SK-N-SH (cell line): ENCODE measurements around the gene AGBL1. TPM values are rescaled to one million over a fixed set of nuclear protein-coding genes. Genes with fewer than 3 reads are reported as not detected.

ENCODE experiments used
- CTCF ChIA-PET: fragments of 300-600, 350-600 bp; formaldehyde crosslinking; extraction: SDS; loops from one replicate; lab custom pipeline; 2021; lab: Yijun Ruan, JAX
- POLR2A ChIA-PET: fragments of 350-600 bp; sonication (Branson Sonifier 250); formaldehyde crosslinking; extraction: SDS; loops from one replicate; lab custom pipeline; 2020; ENCODE audit warnings: antibody characterized with exemption, inconsistent platforms; lab: Yijun Ruan, JAX
- DNase-seq: peaks from one replicate; pipeline ENCODE4 v3.0.0; 2012
- H2AFZ ChIP-seq: fragments of 200-600 bp; sonication (generic); 2 replicates; pipeline ENCODE4 v1.8.1; 2016; ENCODE audit warnings: antibody characterized with exemption, mild to moderate bottlenecking, low read depth
- H3F3A ChIP-seq: fragments of 200-600 bp; sonication (generic); replicated peaks from 2 replicates; pipeline ENCODE3; 2016; ENCODE audit warnings: antibody characterized with exemption, mild to moderate bottlenecking; ENCODE audit not compliant: insufficient read depth
- H3K27ac ChIP-seq, 2 experiments: fragments of 200-500 bp in 1 of 2; fragments of 200-600 bp in 1 of 2; sonication (Bioruptor generic) in 1 of 2; sonication (generic), shearing (Covaris generic) in 1 of 2; 2 replicates each; pipeline versions ENCODE4 v1.5.1 to v1.6.1; 2014 to 2016; ENCODE audit warnings: low read depth in 2 of 2, inconsistent platforms in 1 of 2, low read length in 1 of 2, mild to moderate bottlenecking in 1 of 2, mixed read lengths in 1 of 2
- H3K27me3 ChIP-seq: fragments of 200-600 bp; sonication (generic), shearing (Covaris generic); 2 replicates; pipeline ENCODE4 v1.6.1; 2016; ENCODE audit warnings: mixed run types; ENCODE audit not compliant: insufficient read depth
- H3K36me3 ChIP-seq, 2 experiments: fragments of 200-500 bp in 1 of 2; fragments of 200-600 bp in 1 of 2; sonication (Bioruptor generic) in 1 of 2; sonication (generic) in 1 of 2; replicated peaks in 1 of 2; 2 replicates each; pipeline versions ENCODE3 to v1.5.1; 2014 to 2016; ENCODE audit warnings: low read length in 1 of 2, mild to moderate bottlenecking in 1 of 2; ENCODE audit not compliant: insufficient read depth in 2 of 2, control insufficient read depth in 1 of 2
- H3K4me1 ChIP-seq, 2 experiments: fragments of 200-500 bp in 1 of 2; fragments of 200-600 bp in 1 of 2; sonication (Bioruptor generic) in 1 of 2; sonication (generic), shearing (Covaris generic) in 1 of 2; 2 replicates each; pipeline versions ENCODE4 v1.5.1 to v1.6.1; 2014 to 2016; ENCODE audit warnings: low read depth in 1 of 2, low read length in 1 of 2, mixed run types in 1 of 2; ENCODE audit not compliant: insufficient read depth in 2 of 2, control insufficient read depth in 1 of 2
- H3K4me2 ChIP-seq: fragments of 200-600 bp; sonication (generic), shearing (Covaris generic); 2 replicates; pipeline ENCODE4 v1.6.1; 2017; ENCODE audit warnings: mixed run types
- H3K4me3 ChIP-seq, 2 experiments: fragments of 200-500 bp in 1 of 2; fragments of 200-600 bp in 1 of 2; sonication (Bioruptor generic) in 1 of 2; sonication (generic), shearing (Covaris generic) in 1 of 2; 2 replicates each; pipeline versions ENCODE4 v1.5.1 to v1.8.1; 2014 to 2016; ENCODE audit warnings: low read depth in 2 of 2, inconsistent platforms in 1 of 2, low read length in 1 of 2, mild to moderate bottlenecking in 1 of 2, mixed read lengths in 1 of 2, moderate library complexity in 1 of 2
- H3K79me2 ChIP-seq: fragments of 200-600 bp; sonication (generic); 2 replicates; pipeline ENCODE4 v1.8.1; 2017; ENCODE audit warnings: mild to moderate bottlenecking; ENCODE audit not compliant: insufficient read depth
- H3K9ac ChIP-seq: fragments of 200-600 bp; sonication (generic); 2 replicates; pipeline ENCODE4 v1.6.1; 2017; ENCODE audit warnings: mixed run types
- H3K9me2 ChIP-seq: fragments of 200-600 bp; sonication (generic); 2 replicates; pipeline ENCODE4 v1.6.1; 2017; ENCODE audit warnings: mixed run types
- H3K9me3 ChIP-seq: fragments of 200-600 bp; sonication (generic); 2 replicates; pipeline ENCODE4 v1.6.1; 2017; ENCODE audit warnings: mixed run types, mild to moderate bottlenecking, moderate library complexity
- H4K20me1 ChIP-seq: fragments of 200-600 bp; sonication (generic); 2 replicates; pipeline ENCODE4 v1.6.1; 2017; ENCODE audit warnings: mild to moderate bottlenecking, mixed run types; ENCODE audit not compliant: insufficient read depth
- EP300 ChIP-seq, 2 experiments: IDR thresholded peaks; 2 replicates each; pipeline versions ENCODE4 v1.4.0 to v1.6.1; 2012; ENCODE audit warnings: borderline replicate concordance in 1 of 2, low read depth in 1 of 2, low read length in 1 of 2
- FOSL2 ChIP-seq: IDR thresholded peaks from 2 replicates; pipeline ENCODE4 v1.4.0; 2012; ENCODE audit warnings: low read depth, mild to moderate bottlenecking, moderate library complexity, borderline replicate concordance
- FOXM1 ChIP-seq: IDR thresholded peaks from 2 replicates; pipeline ENCODE4 v1.4.0; 2012; ENCODE audit warnings: low read depth, mild to moderate bottlenecking
- GATA2 ChIP-seq: sonication (generic); formaldehyde crosslinking; IDR thresholded peaks from 2 replicates; pipeline ENCODE4 v1.5.0; 2020; ENCODE audit warnings: mild to moderate bottlenecking, missing genetic modification reagents
- JUND ChIP-seq: IDR thresholded peaks from 2 replicates; pipeline ENCODE4 v1.4.0; 2012
- MAX ChIP-seq: IDR thresholded peaks from 2 replicates; pipeline ENCODE4 v1.4.0; 2012; ENCODE audit warnings: low read depth
- MEF2A ChIP-seq: IDR thresholded peaks from 2 replicates; pipeline ENCODE4 v1.4.0; 2012; ENCODE audit warnings: low read depth, borderline replicate concordance
- MXI1 ChIP-seq: IDR thresholded peaks from 2 replicates; pipeline ENCODE4 v1.6.1; 2012; ENCODE audit warnings: mild to moderate bottlenecking, low read depth, low read length, improper control_type of control experiment
- NFIC ChIP-seq: IDR thresholded peaks from 2 replicates; pipeline ENCODE4 v1.4.0; 2012; ENCODE audit warnings: borderline replicate concordance
- POLR2AphosphoS5 ChIP-seq: IDR thresholded peaks from 2 replicates; pipeline ENCODE4 v1.6.1; 2012; ENCODE audit warnings: low read depth, low read length
- RAD21 ChIP-seq: IDR thresholded peaks from 2 replicates; pipeline ENCODE4 v1.6.1; 2012; ENCODE audit warnings: mild to moderate bottlenecking, low read length
- RCOR1 ChIP-seq: fragments of 150-350 bp; IDR thresholded peaks from 2 replicates; pipeline ENCODE4 v1.6.1; 2017; ENCODE audit warnings: antibody characterized with exemption, low read length
- RFX5 ChIP-seq: IDR thresholded peaks from 2 replicates; pipeline ENCODE4 v1.6.1; 2012; ENCODE audit warnings: mild to moderate bottlenecking, improper control_type of control experiment, low read length
- RXRA ChIP-seq: IDR thresholded peaks from 2 replicates; pipeline ENCODE4 v1.4.0; 2012; ENCODE audit warnings: low read depth, mild to moderate bottlenecking, borderline replicate concordance
- SIN3A ChIP-seq: IDR thresholded peaks from 2 replicates; pipeline ENCODE4 v1.6.1; 2012; ENCODE audit warnings: low read depth, mild to moderate bottlenecking, low read length, moderate library complexity, borderline replicate concordance
- TAF1 ChIP-seq: IDR thresholded peaks from 2 replicates; pipeline ENCODE4 v1.6.1; 2012; ENCODE audit warnings: low read depth, mild to moderate bottlenecking, low read length, moderate library complexity, borderline replicate concordance
- USF1 ChIP-seq: IDR thresholded peaks from 2 replicates; pipeline ENCODE4 v1.4.0; 2012; ENCODE audit warnings: low read depth, borderline replicate concordance
- YY1 ChIP-seq: IDR thresholded peaks from 2 replicates; pipeline ENCODE4 v1.4.0; 2012; ENCODE audit warnings: low read depth, mild to moderate bottlenecking
- ZBTB33 ChIP-seq: IDR thresholded peaks from 2 replicates; pipeline ENCODE4 v1.4.0; 2012; ENCODE audit warnings: low read depth, borderline replicate concordance
- WGBS: methylation state at CpG from one replicate; pipeline ENCODE4 v1.1.6; 2017; ENCODE audit warnings: low lambda C conversion rate; 5-methylcytosine and 5-hydroxymethylcytosine counted together
- polyA plus RNA-seq, 3 experiments: library from polyadenylated mRNA; depleted of rRNA; stranded (reverse); fragments of >200 nt; gene quantifications; 2 replicates each; pipeline ENCODE4 v1.2.3, GENCODE V29; 2012

Gene AGBL1
- polyA plus RNA-seq, 1 of the 3 experiments (the other 2 are of a cell fraction), result not detected

GRCh38 chr15:86483936-86484335 lies 404.3 kb downstream of the AGBL1 start:
- H3K27me3 ChIP-seq, result no peaks in the 10 kb centered on the region
- H2AFZ ChIP-seq, result no peak overlapping the region
- no peaks in the 10 kb centered on the region for H3K36me3 ChIP-seq
- H3K9me3 ChIP-seq, result no peaks in the 10 kb centered on the region
- peaks cover 0 to 8% of the 10 kb centered on the region in 2 experiments; a peak in 2 of 4 replicates for H3K4me1 ChIP-seq
- H3K9ac ChIP-seq, result no peak overlapping the region
- no peaks in the 10 kb centered on the region for H3K9me2 ChIP-seq
- TF ChIP-seq GATA2 (CRISPR knock-in tag), result peak; percentile 65
- no peak for TF ChIP-seq MEF2A
- TF ChIP-seq MAX, result no peak
- no peak overlapping the region for H3K4me2 ChIP-seq
- WGBS, result 0% methylated on average over 1 of the region's 1 CpG
- ChIA-PET CTCF (interaction anchor here (1.3 kb wide), 1 partner anchor 16 kb away, joined by 3 read pairs; no protein-coding TSS in a partner anchor), POLR2A (no interaction called here)
- no peak overlapping the region for H3K27ac ChIP-seq
- H3F3A ChIP-seq, result no peaks in the 10 kb centered on the region
- peak; percentile 23 for DNase-seq
- no peak overlapping the region for H3K4me3 ChIP-seq
- H4K20me1 ChIP-seq, result no peaks in the 10 kb centered on the region
- no peaks in the 10 kb centered on the region for H3K79me2 ChIP-seq

- Histone ChIP-seq H4K20me1 (no peaks in the 10 kb centered on the region), H3K9ac (no peak overlapping the region), H3K9me2 (no peaks in the 10 kb centered on the region), H3F3A (no peaks in the 10 kb centered on the region), H2AFZ (no peak overlapping the region), H3K27me3 (no peaks in the 10 kb centered on the region), H3K4me3 (no peak overlapping the region), H3K79me2 (no peaks in the 10 kb centered on the region), H3K9me3 (no peaks in the 10 kb centered on the region), H3K4me2 (no peak overlapping the region), H3K4me1 (peaks cover 0 to 11% of the 10 kb centered on the region in 2 experiments; a peak in 2 of 4 replicates), H3K36me3 (no peaks in the 10 kb centered on the region), H3K27ac (no peak overlapping the region)
- ChIA-PET POLR2A (no interaction called here), CTCF (interaction anchor here (1.2 to 1.7 kb wide), 2 partner anchors 8 to 26 kb away, joined by 3 to 5 read pairs; no protein-coding TSS in a partner anchor)
- 28% methylated on average over 3 of the region's 3 CpGs for WGBS
- TF ChIP-seq JUND, result no peak
- no peak for DNase-seq
Observed at GRCh38 chr15:86488046-86488445, 408.4 kb downstream of the AGBL1 start.

- DNase-seq, result peak; percentile 0
- Histone ChIP-seq H3K79me2 (no peaks in the 10 kb centered on the region), H3K9me2 (no peaks in the 10 kb centered on the region), H4K20me1 (no peaks in the 10 kb centered on the region), H3F3A (no peaks in the 10 kb centered on the region), H3K27ac (no peak overlapping the region), H3K9me3 (no peaks in the 10 kb centered on the region), H3K9ac (no peak overlapping the region), H3K27me3 (no peaks in the 10 kb centered on the region), H3K4me3 (no peak overlapping the region), H2AFZ (no peak overlapping the region), H3K36me3 (no peaks in the 10 kb centered on the region), H3K4me2 (no peak overlapping the region), H3K4me1 (peaks cover 0 to 7% of the 10 kb centered on the region in 2 experiments; a peak in 1 of 4 replicates)
- 29% methylated on average over 5 of the region's 5 CpGs for WGBS
- POLR2A ChIA-PET, result no interaction called here
- CTCF ChIA-PET, result no interaction called here
- TF ChIP-seq RAD21 (no peak), USF1 (no peak), TAF1 (no peak), POLR2AphosphoS5 (no peak), YY1 (no peak), RXRA (no peak), MXI1 (no peak), NFIC (no peak), FOXM1 (no peak), ZBTB33 (no peak), SIN3A (no peak), EP300 (IDR thresholded peaks at IDR 0.05; ENCODE audit: borderline replicate concordance in 1 of 2, low read depth in 1 of 2, low read length in 1 of 2) (no peak), GATA2 (CRISPR knock-in tag) (no peak), RFX5 (no peak), FOSL2 (no peak), RCOR1 (no peak)
Observed at GRCh38 chr15:86489981-86490380, 410.3 kb downstream of the AGBL1 start.
